ENCODE results near the gene PHLDB1.
"Not testable (repeated sequence)": the region's sequence is repeated elsewhere in the genome, so short reads cannot be mapped to it uniquely, and the experiment has no call there.

PHLDB1 gene

GRCh38 chr11:118607401-118608359 is at the start of gene PHLDB1:
Gene PHLDB1, plus strand, starts transcription at chr11:118607615. Its CDS starts 6,222 bp downstream, at chr11:118613837.
- peak; percentile 48 for DNase-seq

DNA sequence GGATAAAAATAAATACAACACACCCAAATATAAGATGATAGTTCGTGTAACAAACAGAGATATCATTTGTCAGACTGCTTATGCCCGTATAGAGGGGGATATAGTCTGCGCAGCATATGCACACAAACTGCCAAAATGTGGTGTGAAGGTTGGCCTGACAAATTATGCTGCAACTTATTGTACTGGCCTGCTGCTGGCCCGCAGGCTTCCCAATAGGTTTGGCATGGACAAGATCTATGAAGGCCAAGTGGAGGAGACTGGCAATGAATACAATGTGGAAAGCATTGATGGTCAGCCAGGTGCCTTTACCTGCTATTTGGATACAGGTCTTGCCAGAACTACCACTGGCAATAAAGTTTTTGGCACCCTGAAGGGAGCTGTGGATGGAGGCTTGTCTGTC is 46.6 kb upstream of the PHLDB1 start:
- no peak for DNase-seq

GRCh38 chr11:118565051-118565450 is 42.4 kb upstream of the PHLDB1 start:
- no peak for DNase-seq

DNA sequence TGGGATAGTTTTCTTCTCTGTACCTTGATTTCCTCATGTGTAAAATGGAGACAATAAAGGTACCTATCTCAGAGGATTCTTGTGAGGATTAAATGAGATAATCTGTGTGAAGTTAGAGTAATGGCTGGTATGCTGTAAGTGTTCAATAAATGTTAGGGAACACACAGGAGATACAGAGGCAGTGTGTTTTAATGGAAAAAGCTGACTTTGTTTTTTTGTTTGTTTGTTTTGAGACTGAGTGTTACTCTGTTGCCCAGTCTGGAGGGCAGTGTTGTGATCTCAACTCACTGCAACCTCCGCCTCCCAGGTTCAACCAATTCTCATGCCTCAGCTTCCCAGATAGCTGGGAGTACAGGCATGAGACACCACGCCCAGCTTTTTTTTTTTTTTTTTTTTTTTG is 37.7 kb upstream of the PHLDB1 start:
- no peak for DNase-seq

DNA sequence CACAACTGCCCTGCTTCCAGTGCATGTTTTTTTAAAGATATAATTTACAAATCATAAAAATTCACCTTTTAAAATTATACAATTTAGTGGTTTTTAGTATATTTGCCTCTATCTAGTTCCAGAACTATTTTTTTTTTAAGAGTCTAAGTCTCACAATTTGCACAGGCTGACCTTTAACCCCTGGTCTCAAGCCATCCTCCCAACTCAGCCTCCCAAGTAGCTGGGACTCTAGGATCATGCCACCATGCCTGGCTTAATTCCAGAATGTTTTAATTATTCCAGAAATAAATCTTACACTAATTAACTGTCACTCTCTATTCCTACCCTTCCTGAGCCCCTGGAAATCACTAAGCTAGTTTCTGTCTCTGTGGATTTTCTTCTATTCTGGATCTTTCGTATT is 36.6 kb upstream of the PHLDB1 start:
- no peak for DNase-seq

DNA sequence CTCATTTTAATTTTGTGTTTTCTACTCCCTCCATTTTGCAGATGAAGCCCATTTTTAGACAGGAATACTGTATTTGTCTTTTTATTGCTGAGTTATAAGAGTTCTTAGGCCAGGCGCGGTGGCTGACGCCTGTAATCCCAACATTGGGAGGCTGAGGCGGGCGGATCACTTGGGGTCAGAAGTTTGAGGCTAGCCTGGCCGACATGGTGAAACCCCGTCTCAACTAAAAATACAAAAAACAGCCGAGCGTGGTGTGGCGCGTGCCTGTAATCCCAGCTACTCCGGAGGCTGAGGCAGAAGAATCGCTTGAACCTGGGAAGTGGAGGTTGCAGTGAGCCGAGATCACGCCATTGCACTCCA is 35.7 kb upstream of the PHLDB1 start:
- DNase-seq, result peak; percentile 15

- peak; percentile 79 for DNase-seq
Observed at GRCh38 chr11:118572061-118572980, 35.1 kb upstream of the PHLDB1 start, which contains the start of gene ARCN1. Gene ARCN1, plus strand, starts transcription at chr11:118572409. Its CDS starts 139 bp downstream, at chr11:118572548.

- no peak for DNase-seq
Observed at GRCh38 chr11:118572981-118573550, 34.3 kb upstream of the PHLDB1 start.

- no peak for DNase-seq
Observed at GRCh38 chr11:118574636-118575035, 32.8 kb upstream of the PHLDB1 start.

DNA sequence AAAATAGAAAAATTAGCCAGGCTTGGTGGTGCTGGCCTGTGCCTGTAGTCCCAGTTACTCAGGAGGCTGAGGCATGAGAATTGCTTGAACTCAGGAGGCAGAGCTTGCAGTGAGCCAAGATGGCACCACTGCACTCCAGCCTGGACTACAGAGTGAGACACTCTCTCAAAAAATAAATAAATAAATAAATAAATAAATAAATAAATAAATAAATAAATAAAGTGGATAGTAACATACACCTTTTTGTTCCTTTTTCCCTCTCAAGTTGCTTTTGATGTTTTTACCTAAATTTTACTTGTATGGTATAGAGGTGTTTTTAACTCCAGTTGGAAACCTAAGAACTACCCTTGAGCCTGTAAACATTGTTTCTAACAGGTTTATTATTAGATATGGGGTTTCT is 29.4 kb upstream of the PHLDB1 start:
- not testable (repeated sequence) for DNase-seq

GRCh38 chr11:118581057-118581456 is 26.4 kb upstream of the PHLDB1 start:
- DNase-seq, result no peak

GRCh38 chr11:118587952-118588351 is 19.5 kb upstream of the PHLDB1 start:
- DNase-seq, result no peak

DNA sequence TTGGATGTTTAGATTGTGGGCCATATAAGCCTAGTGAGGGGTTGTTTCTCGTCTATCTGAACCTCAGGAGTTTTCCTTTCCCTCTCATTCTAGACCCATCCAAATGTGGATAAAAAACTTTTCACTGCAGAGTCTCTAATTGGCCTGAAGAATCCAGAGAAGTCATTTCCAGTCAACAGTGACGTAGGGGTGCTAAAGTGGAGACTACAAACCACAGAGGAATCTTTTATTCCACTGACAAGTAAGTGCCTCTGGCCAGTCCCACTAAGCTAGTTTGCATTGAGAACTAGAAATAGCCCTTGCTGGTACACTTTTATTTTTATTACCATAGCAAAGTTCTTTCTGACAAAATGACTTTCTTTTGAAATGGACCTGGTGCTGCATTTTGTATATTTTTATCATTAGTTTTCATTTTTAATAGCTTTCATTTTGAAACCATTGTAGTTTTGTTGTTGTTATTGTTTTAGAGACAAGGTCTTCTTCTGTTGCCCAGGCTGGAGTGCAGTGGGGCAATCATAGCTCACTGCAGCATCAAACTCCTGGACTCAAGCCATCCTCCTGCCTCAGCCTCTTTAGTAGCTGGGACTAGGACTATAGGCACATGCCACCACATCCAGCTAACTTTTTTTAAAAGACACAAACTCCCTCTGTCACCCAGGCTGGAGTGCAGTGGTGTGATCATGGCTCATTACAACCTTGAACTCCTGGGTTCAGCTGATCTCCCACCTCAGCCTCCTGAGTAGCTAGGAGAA is 14.6 kb upstream of the PHLDB1 start:
- DNase-seq, result no peak

GRCh38 chr11:118594984-118595383 is 12.4 kb upstream of the PHLDB1 start:
- DNase-seq, result not testable (repeated sequence)

DNA sequence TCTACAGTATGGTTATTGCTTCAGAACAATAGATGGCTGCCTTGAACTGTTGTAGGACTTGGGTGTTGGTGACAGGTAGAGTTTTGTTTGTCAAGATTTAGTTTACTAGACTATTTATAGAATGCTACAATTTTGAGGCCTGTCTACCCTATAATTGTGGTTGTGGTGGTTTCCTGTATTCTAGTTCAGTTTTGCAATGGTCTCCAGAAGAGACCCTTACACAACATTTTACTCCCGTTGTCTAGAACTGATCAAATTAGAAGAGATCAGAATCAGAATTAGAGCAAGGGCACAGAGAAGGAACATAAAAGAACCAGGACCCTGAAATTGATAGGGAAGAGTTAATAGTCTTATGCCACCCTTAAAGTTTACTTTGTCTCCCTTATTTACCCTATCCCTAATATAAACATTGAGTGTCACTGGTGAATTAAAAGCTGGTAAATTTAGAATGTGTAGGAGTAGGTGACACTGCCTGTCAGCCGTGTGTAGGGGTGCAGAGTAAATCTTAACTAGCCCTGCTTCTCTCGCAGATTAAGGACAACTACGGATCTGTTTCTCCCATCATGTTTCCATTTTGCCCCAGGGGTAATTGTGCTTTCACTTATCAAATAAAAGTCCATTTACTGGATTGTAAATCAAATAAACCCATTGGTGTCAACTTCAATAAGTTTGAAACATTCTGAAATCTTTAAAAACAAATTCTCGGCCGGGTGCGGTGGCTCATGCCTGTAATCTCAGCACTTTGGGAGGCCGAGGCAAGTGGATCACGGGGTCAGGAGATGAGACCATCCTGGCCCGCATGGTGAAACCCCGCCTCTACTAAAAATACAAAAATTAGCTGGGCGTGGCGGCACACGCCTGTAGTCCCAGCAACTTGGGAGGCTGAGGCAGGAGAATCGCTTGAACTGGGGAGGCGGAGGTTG is 10.9 kb upstream of the PHLDB1 start:
- no peak for DNase-seq

DNA sequence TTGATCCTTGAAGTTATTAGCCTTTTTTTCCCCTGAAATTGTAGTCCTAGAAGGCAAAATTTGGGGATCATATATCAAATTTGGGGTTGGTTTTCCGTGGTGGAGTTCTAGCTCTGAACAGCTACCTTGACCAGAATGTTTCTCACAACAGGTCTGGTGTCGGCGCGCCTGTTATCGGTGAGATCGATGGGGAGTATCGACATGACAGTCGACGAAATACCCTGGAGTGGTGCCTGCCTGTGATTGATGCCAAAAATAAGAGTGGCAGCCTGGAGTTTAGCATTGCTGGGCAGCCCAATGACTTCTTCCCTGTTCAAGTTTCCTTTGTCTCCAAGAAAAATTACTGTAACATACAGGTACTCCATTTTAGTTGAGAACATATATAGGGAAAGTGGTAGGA is 9.9 kb upstream of the PHLDB1 start:
- DNase-seq, result no peak

- no peak for DNase-seq
Observed at GRCh38 chr11:118602331-118602730, 5.1 kb upstream of the PHLDB1 start.

- DNase-seq, result not testable (repeated sequence)
Observed at GRCh38 chr11:118603709-118604108, 3.7 kb upstream of the PHLDB1 start.

- no peak for DNase-seq
Observed at GRCh38 chr11:118604566-118604965, 2.8 kb upstream of the PHLDB1 start.

DNA sequence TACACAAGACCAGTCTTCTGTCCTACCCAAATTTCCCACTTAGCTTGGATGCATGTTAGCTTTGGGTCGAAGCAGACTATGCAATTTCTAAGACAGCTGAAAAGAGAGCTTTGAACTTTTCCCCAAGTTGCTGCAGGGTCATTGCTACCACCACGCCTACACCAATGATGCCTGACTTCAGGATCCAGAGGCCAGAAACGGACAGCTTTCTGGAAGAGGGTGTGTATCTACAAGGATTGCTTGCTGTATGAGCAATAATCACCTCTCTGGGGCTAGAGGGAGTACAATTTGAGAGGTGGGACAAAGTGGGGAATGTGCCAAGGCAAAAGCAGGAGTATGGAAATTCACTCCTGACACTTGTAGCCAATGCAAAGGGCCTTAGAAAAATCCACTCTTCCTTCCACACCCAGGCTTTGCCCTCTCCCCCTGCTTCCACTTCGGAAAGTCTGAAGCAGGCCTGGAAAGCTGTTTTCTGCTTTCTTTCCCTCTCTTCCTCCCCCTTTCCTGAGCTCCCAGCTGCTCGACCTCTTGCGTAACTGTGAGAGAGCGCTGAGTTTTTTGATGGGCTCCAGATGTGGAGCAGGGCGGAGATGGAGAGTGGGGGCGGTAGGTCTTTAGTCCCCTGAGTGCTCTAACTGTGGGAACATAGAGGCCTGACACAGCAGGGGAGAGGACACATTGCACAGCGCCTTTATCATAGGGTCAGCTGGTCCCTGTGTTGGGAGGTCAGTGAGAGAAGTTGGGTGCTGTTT is 2.1 kb upstream of the PHLDB1 start:
- DNase-seq, result no peak
